NB4 (cell line): Measurements from ENCODE around the gene ZNHIT3.

ENCODE experiments used
- DNase-seq: peaks from one replicate; pipeline ENCODE4 v3.0.0; 2010; ENCODE audit warnings: low read depth
- H3K4me3 ChIP-seq: one replicate; pipeline ENCODE4 v1.5.1; 2011; ENCODE audit warnings: mild to moderate bottlenecking, low read depth, low read length, moderate library complexity
- MYC ChIP-seq: IDR thresholded peaks from 2 replicates; pipeline ENCODE4 v1.6.1; 2011; ENCODE audit warnings: low read depth, low read length
- POLR2A ChIP-seq: IDR thresholded peaks from 2 replicates; pipeline ENCODE4 v1.6.1; 2011; ENCODE audit warnings: mild to moderate bottlenecking; ENCODE audit not compliant: insufficient read length; ENCODE audit errors: extremely low read depth
- TF ChIP-seq, protein P1 (sequence below): IDR thresholded peaks from 2 replicates; pipeline ENCODE4 v1.6.1; 2011; ENCODE audit warnings: low read depth, low read length
- TF ChIP-seq, protein P2 (sequence below): IDR thresholded peaks from one replicate; pipeline ENCODE4 v1.5.1; 2012; ENCODE audit warnings: low read depth, low read length

ZNHIT3 gene

DNA sequence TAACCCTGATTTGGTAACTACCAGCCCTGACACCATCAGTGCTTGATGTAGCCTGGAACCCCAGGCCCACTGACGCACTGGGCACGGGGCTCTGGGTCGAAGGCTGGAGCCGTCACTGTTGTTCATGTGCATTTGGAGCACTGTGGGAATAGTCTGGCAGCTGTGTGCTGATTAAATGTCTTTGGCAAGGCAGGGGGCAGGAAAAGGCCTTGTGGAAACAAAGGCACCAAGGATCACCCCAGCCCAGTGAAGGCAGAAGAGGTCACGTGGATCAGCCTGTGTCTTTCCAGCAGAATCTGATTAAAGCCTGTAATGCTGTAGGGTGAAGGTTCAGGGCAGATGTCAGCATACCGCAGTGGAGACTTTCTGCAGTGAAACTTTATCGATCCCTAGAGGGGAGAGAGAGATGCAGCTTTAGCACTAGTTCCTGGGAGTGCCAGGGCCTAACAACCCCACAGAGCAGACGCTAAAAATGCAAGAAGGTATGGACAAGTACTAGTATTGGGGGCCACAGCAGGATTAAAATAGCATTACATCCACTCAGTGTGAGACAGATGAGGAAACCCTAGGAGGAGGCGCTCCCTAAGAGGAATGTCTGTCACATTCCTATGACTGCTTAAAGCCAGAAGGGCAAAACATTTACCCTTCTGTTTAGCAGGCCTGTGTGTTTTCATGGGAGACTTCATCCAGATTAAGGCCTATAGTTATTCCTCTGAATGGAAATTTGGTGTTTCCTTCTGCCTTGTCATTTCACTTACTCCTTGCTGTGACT is 9.7 kb downstream of the ZNHIT3 start:
- DNase-seq, result no peak
- H3K4me3 ChIP-seq, result no peak overlapping the region

DNA sequence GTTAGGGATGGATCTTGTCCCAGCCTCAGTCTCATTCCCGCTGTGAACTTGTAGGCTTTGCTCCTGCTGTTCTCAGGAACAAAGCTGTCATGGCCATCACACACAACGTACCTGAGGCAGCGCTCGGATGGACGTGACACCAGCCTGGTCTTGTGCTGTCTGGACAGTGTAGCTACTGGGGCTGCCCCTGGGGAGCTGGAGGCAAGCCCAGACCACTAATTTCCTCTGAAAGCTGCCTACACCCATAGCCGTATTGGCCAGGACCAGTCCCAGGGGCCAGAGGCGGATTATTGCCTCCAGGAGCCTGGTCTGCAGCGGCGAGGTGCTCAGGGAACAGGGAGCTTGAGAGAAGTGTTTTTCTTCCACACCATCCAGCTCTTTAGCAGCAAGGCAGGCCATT is 11.7 kb downstream of the ZNHIT3 start:
- DNase-seq, result no peak
- no peak for TF ChIP-seq MYC
- TF ChIP-seq, protein P1, sequence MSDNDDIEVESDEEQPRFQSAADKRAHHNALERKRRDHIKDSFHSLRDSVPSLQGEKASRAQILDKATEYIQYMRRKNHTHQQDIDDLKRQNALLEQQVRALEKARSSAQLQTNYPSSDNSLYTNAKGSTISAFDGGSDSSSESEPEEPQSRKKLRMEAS, result no peak
- H3K4me3 ChIP-seq, result no peak overlapping the region

More for the DNA sequence above, 9.7 kb downstream of the ZNHIT3 start:
- no peak for TF ChIP-seq POLR2A
- TF ChIP-seq, protein P1, result no peak
- TF ChIP-seq, protein P2, sequence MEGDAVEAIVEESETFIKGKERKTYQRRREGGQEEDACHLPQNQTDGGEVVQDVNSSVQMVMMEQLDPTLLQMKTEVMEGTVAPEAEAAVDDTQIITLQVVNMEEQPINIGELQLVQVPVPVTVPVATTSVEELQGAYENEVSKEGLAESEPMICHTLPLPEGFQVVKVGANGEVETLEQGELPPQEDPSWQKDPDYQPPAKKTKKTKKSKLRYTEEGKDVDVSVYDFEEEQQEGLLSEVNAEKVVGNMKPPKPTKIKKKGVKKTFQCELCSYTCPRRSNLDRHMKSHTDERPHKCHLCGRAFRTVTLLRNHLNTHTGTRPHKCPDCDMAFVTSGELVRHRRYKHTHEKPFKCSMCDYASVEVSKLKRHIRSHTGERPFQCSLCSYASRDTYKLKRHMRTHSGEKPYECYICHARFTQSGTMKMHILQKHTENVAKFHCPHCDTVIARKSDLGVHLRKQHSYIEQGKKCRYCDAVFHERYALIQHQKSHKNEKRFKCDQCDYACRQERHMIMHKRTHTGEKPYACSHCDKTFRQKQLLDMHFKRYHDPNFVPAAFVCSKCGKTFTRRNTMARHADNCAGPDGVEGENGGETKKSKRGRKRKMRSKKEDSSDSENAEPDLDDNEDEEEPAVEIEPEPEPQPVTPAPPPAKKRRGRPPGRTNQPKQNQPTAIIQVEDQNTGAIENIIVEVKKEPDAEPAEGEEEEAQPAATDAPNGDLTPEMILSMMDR, result no peak
- TF ChIP-seq MYC, result no peak

DNA sequence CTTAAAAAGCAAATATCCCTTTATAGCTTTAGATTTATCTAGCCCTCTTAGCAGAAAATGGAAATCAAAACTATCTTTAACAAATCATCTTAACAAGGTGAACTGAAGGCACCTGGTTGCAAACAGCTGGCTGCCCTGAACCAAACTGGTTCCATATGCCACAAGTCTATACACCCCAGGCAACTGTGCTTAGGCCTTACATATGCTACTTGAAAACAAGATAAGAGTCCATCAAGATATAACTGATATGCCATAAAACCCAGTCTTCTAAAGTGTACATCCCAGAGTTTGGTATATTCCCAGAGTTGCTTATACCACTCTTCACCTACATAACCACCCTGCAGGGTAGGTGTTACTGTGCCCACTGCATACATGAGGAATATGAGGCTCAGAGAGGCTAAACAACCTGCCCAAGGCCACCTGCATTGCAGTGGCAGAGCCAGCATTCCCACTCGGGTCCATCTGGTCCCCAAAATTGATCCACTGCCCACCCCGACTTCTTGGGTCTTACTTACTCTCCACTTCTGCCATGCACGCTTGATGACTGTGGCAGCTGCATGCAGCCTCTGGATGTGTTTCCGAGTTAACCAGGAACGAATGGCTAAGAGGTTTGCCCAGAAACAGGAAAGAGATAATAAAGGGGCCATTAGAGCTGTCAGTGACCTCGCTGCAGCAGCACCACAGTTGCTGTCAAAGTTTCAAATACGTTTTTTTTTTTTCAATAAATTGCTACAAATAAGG is 12.2 kb downstream of the ZNHIT3 start:
- H3K4me3 ChIP-seq, result no peak overlapping the region
- DNase-seq, result no peak
- TF ChIP-seq POLR2A (no peak), MYC (no peak)
- TF ChIP-seq, protein P2, result no peak
- TF ChIP-seq, protein P1, result no peak

DNA sequence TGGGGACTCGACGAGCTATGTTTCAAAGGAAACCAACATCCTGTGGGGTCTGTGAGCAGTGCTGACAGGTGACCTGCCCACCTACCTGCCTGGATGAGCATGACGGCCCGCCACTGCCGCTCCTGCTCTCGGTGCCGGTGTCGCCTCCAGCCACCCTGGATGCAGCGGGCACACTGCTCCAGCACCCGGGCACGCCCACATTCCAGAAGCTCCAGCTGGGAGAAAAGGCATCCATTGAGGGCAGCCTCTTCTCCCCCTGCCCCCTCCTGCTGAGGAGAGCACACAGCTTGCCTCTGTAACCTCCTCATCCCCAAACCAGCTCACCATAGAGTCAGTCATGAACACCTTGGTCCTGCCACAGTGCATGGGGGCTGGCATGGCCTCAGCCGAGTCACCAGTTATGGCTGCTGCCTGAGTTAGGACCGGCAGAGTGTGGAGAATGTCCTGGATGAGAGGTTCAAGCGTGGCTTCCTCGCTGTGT is 14.3 kb downstream of the ZNHIT3 start:
- DNase-seq, result no peak
- H3K4me3 ChIP-seq, result no peak overlapping the region
- TF ChIP-seq, protein P1, result no peak
- TF ChIP-seq, protein P2, result no peak
- TF ChIP-seq MYC (no peak), POLR2A (no peak)

DNA sequence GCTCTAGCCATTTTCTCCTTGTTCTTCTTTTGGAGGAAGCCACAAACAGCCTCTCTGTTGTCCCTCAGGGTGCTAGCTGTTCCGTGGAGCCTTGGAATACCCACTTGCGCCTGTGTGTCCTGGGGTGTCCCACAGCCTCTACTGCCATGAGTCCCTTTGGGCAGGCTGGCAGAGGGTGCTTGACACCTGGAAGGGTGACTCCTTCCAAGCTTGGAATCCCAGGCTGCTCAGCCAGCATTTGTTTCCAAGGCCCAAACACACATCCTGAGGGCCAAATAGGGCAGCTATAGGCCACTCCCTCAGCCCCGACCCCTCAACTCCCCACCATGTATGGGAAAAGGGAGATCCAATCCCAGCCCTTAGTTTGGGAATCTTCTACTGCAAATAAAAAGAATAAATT is 14.9 kb downstream of the ZNHIT3 start:
- no peak for DNase-seq
- H3K4me3 ChIP-seq, result no peak overlapping the region
- TF ChIP-seq, protein P2, result no peak
- TF ChIP-seq POLR2A, result no peak
- TF ChIP-seq, protein P1, result no peak
- TF ChIP-seq MYC, result no peak

DNA sequence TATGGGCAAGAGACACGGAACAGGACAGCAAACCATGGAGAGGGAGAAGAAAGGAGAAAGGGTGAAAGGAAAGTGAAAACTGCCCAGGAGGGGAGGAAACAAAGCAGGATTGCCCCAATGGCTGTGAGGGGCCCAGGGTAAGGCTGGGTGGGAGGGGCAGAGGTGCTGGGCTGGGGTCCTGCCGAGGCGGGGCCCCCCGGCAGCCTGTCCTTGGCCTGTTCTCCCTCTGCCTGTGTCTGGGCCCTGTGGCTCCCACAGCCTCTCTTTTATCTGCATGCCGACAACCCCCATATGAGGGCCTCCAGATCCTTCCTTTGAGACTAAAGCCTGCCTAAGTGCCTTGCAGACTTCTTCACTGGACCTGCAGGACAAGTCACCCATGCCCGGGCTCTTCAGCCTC is 15.5 kb downstream of the ZNHIT3 start:
- no peak overlapping the region for H3K4me3 ChIP-seq
- DNase-seq, result no peak
- TF ChIP-seq MYC (no peak), POLR2A (no peak)
- TF ChIP-seq, protein P1, result no peak
- TF ChIP-seq, protein P2, result no peak
